NT2/D1 (cell line): ENCODE results near the gene STAB1.

Source experiments
- SUZ12 ChIP-seq: IDR thresholded peaks from 2 replicates; pipeline ENCODE4 v1.6.1; 2011; ENCODE audit not compliant: insufficient read length, insufficient read depth; ENCODE audit errors: extremely low read depth
- YY1 ChIP-seq: IDR thresholded peaks from 2 replicates; pipeline ENCODE4 v1.6.1; 2011; ENCODE audit not compliant: insufficient read length, insufficient read depth
- ZNF274 ChIP-seq: IDR thresholded peaks from 2 replicates; pipeline ENCODE4 v1.6.1; 2011; ENCODE audit warnings: mild to moderate bottlenecking, low read depth, low read length

- TF ChIP-seq ZNF274 (no peak), SUZ12 (no peak), YY1 (no peak)
These were observed 26.3 kb downstream of the STAB1 start for GRCh38 chr3:52521488-52521824.
